Naive thymus-derived CD8-positive, alpha-beta T cell (primary cell): ENCODE measurements around the gene JARID2. TPM values are rescaled to one million over a fixed set of nuclear protein-coding genes. Genes with fewer than 3 reads are reported as not detected.
"Not testable (repeated sequence)": the region's sequence is repeated elsewhere in the genome, so short reads cannot be mapped to it uniquely, and the experiment has no call there.

ENCODE experiments used
- ATAC-seq, 2 donors: fragments of 150-1000 bp; cut with Tn5 transposase in 1 of 2; sonication (Bioruptor Pico), chemical (Tn5 transposase) in 1 of 2; 1 replicate in 1 of 2; 2 replicates in 1 of 2; pipeline ENCODE4 v1.10.0; 2021; ENCODE audit warnings: mild to moderate bottlenecking in 2 of 2, moderate library complexity in 2 of 2
- POLR2A ChIA-PET: fragments of 350-600 bp; sonication (Branson Sonifier 250); formaldehyde crosslinking; loops from one replicate; lab custom pipeline; 2021; ENCODE audit warnings: antibody characterized with exemption; lab: Charles Lee
- DNase-seq, 10 donors: peaks; one replicate each; pipeline versions ENCODE4 v3.0.0 to v3.0.0-alpha.2; 2020 to 2022
- H3K27ac Mint-ChIP-seq, 10 donors: one replicate each; pipeline ENCODE4 v1.8.0; 2020 to 2022; ENCODE audit warnings: mild to moderate bottlenecking in 10 of 10, mixed read lengths in 10 of 10, moderate library complexity in 4 of 10, inconsistent platforms in 1 of 10
- H3K27me3 Mint-ChIP-seq, 5 donors: one replicate each; pipeline ENCODE4 v1.8.0; 2021 to 2022; ENCODE audit warnings: mixed read lengths in 5 of 5
- H3K36me3 Mint-ChIP-seq, 3 donors: one replicate each; pipeline ENCODE4 v1.8.0; 2020 to 2022; ENCODE audit warnings: mixed read lengths in 3 of 3, mild to moderate bottlenecking in 2 of 3, inconsistent platforms in 1 of 3
- H3K4me1 Mint-ChIP-seq, 4 donors: one replicate each; pipeline ENCODE4 v1.8.0; 2021 to 2022; ENCODE audit warnings: mixed read lengths in 4 of 4
- H3K4me3 Mint-ChIP-seq, 10 donors: one replicate each; pipeline ENCODE4 v1.8.0; 2020 to 2022; ENCODE audit warnings: mild to moderate bottlenecking in 10 of 10, mixed read lengths in 10 of 10, moderate library complexity in 6 of 10, inconsistent platforms in 1 of 10
- H3K9me3 Mint-ChIP-seq, 9 donors: one replicate each; pipeline ENCODE4 v1.8.0; 2020 to 2022; ENCODE audit warnings: mixed read lengths in 9 of 9, mild to moderate bottlenecking in 3 of 9, inconsistent platforms in 1 of 9, moderate library complexity in 1 of 9
- polyA plus RNA-seq, 3 donors: library from polyadenylated mRNA; unstranded; fragments of 300-500 nt; fragmentation: Illumina TruSeq; gene quantifications; one replicate each; pipeline ENCODE4 v1.2.3, GENCODE V29; 2021
- total RNA-seq, 8 experiments: library from RNA in 2 of 8; stranded (reverse) in 2 of 8; gene quantifications; one replicate each; pipeline ENCODE4 v1.2.3 and lab custom pipeline; 2021 to 2026

JARID2 gene
- total and polyA plus RNA-seq, 5 experiments from 2014 or later = 7.6 to 23.5 (median 11.8) TPM

DNA sequence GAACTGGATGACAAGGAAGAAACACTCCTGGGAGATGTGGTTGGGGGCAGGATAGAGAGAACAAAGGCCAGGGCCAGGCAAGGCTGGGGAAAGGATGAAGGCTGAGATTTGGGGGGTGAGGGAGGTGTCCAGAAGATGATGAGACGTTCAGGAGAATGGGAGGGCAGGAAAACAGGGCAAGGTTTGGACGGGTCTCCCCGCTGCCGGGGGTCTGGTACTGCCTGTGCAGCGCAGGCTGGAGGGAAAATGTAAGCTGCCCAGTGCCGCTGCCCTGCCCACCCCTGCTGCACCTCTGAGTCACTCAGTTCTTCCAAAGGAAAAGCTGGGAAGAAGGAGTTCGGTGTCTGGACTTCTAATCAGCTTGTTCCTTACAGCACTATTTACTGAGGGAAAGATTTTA lies 286.1 kb downstream of the JARID2 start:
- H3K4me3 Mint-ChIP-seq = no peak overlapping the region
- POLR2A ChIA-PET = interaction anchor here (0.5 kb wide), 1 partner anchor 1702 kb away, joined by 3 read pairs; no protein-coding TSS in a partner anchor
- ATAC-seq = no peak
- H3K27me3 Mint-ChIP-seq = no peaks in the 10 kb centered on the region
- H3K9me3 Mint-ChIP-seq = peaks cover 0 to 8% (median 0%) of the 10 kb centered on the region in 9 donors
- peaks cover 18 to 56% (median 34%) of the 10 kb centered on the region in 3 donors for H3K36me3 Mint-ChIP-seq
- peaks cover 10 to 26% (median 18%) of the 10 kb centered on the region in 4 donors for H3K4me1 Mint-ChIP-seq
- H3K27ac Mint-ChIP-seq = peak overlapping the region in 1 of 10 donors; percentile 24
- no peak for DNase-seq

- Mint-ChIP-seq H3K4me1 (peaks cover 13 to 28% (median 22%) of the 10 kb centered on the region in 4 donors), H3K4me3 (no peak overlapping the region), H3K9me3 (peaks cover 0 to 3% (median 0%) of the 10 kb centered on the region in 9 donors), H3K27me3 (no peaks in the 10 kb centered on the region), H3K27ac (peak overlapping the region in 1 of 10 donors; percentile 38), H3K36me3 (peaks cover 5 to 43% (median 33%) of the 10 kb centered on the region in 3 donors)
- POLR2A ChIA-PET = no interaction called here
- ATAC-seq (no peak), DNase-seq (no peak)
Observed at GRCh38 chr6:15533379-15534026, 287.6 kb downstream of the JARID2 start.

DNA sequence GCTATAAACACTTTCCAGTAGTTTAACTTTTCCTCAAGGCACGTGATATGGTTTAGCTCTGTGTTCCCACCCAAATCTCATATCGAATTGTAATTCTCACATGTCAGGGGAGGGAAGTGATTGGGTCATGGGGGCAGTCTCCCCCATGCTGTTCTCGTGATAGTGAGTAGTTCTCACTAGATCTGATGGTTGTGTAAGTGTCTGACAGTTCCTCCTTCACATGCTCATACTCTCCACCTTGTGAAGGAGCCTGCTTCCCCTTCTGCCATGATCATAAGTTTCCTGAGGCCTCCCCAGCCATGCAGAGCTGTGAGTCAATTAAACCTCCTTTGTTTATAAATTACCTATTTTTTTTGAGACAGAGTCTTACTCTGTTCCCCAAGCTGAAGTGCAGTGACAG lies 289.1 kb downstream of the JARID2 start:
- POLR2A ChIA-PET = no interaction called here
- DNase-seq (no peak), ATAC-seq (no peak)
- peaks cover 17 to 31% (median 26%) of the 10 kb centered on the region in 4 donors for H3K4me1 Mint-ChIP-seq
- H3K36me3 Mint-ChIP-seq = peaks cover 4 to 36% (median 25%) of the 10 kb centered on the region in 3 donors
- peak overlapping the region in 5 of 10 donors; percentile 3 to 73 (median 38) for H3K27ac Mint-ChIP-seq
- H3K9me3 Mint-ChIP-seq = peaks cover 0 to 3% (median 0%) of the 10 kb centered on the region in 9 donors
- H3K4me3 Mint-ChIP-seq = no peak overlapping the region
- no peaks in the 10 kb centered on the region for H3K27me3 Mint-ChIP-seq

DNA sequence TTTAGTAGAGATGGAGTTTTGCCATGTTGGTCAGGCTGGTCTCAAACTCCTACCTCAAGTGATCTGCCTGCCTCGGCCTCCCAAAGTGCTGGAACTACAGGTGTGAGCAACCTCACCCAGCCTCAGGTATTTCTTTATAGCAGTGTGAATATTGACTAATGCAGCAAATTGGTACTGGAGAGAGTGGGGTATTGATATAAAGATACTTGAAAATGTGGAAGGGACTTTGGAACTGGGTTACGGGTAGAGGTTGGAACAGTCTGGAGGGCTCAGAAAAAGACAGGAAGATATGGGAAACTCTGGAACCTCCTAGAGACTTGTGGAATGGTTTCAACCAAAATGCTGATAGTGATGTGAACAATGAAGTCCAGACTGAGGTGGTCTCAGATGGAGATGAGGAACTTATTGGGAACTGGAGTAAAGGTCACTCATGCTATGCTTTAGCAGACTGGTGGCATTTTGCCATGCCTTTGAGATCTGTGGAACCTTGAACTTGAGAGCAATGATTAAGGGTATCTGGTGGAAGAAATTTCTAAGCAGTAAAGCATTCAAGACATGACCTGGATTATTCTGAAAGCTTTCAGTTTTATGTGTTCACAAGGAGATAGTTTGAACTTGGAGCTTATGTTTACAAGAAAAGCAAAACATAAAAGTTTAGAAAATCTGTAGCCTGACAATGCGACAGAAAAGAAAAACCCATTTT lies 289.8 kb downstream of the JARID2 start:
- peak overlapping the region in 7 of 10 donors; percentile 3 to 68 (median 18) for H3K27ac Mint-ChIP-seq
- no peak overlapping the region for H3K4me3 Mint-ChIP-seq
- H3K9me3 Mint-ChIP-seq = peaks cover 0 to 3% (median 0%) of the 10 kb centered on the region in 9 donors
- H3K36me3 Mint-ChIP-seq = peaks cover 2 to 29% (median 24%) of the 10 kb centered on the region in 3 donors
- POLR2A ChIA-PET = no interaction called here
- ATAC-seq = no peak
- H3K27me3 Mint-ChIP-seq = no peaks in the 10 kb centered on the region
- DNase-seq = no peak
- H3K4me1 Mint-ChIP-seq = peaks cover 15 to 27% (median 26%) of the 10 kb centered on the region in 4 donors

- peaks cover 0 to 3% (median 0%) of the 10 kb centered on the region in 9 donors for H3K9me3 Mint-ChIP-seq
- DNase-seq = no peak
- POLR2A ChIA-PET = no interaction called here
- no peak overlapping the region for H3K4me3 Mint-ChIP-seq
- no peaks in the 10 kb centered on the region for H3K27me3 Mint-ChIP-seq
- peaks cover 0 to 23% (median 17%) of the 10 kb centered on the region in 3 donors for H3K36me3 Mint-ChIP-seq
- H3K27ac Mint-ChIP-seq = peak overlapping the region in 2 of 10 donors; percentile 43 to 44
- no peak for ATAC-seq
- H3K4me1 Mint-ChIP-seq = peaks cover 11 to 26% (median 18%) of the 10 kb centered on the region in 4 donors
Observed at GRCh38 chr6:15536198-15536955, 290.5 kb downstream of the JARID2 start.

DNA sequence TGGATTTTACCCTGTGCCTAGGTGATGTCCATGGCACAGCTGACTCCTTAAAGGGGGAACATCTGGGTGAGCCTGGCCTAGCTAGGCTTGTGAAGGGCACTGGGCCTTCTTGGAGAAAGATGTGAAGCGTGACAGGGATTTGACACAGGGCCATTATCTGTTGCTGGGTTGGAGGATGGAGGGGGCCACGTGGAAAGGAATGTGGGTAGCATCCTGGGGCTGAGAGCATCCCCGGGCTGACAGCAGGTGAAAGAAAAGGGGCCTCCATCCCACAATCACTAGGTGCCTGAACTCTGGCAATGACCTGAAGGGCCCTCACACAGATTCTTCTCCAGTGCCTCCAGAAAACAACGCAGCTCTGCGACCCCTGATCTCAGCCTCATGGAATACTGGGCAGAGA lies 292.2 kb downstream of the JARID2 start:
- H3K27ac Mint-ChIP-seq = peak overlapping the region in 3 of 10 donors; percentile 41 to 77 (median 69)
- peaks cover 11 to 26% (median 18%) of the 10 kb centered on the region in 4 donors for H3K4me1 Mint-ChIP-seq
- H3K36me3 Mint-ChIP-seq = peaks cover 0 to 10% (median 8%) of the 10 kb centered on the region in 3 donors

GRCh38 chr6:15538766-15539495 lies 293.1 kb downstream of the JARID2 start:
- POLR2A ChIA-PET = no interaction called here
- DNase-seq = no peak
- ATAC-seq = no peak
- Mint-ChIP-seq H3K4me3 (no peak overlapping the region), H3K36me3 (peaks cover 0 to 13% (median 2%) of the 10 kb centered on the region in 3 donors), H3K27ac (peak overlapping the region in 3 of 10 donors; percentile 14 to 41 (median 16)), H3K27me3 (no peaks in the 10 kb centered on the region), H3K4me1 (peaks cover 11 to 32% (median 20%) of the 10 kb centered on the region in 4 donors), H3K9me3 (peaks cover 0 to 8% (median 2%) of the 10 kb centered on the region in 9 donors)

More for the DNA sequence above, 292.2 kb downstream of the JARID2 start:
- Mint-ChIP-seq H3K27me3 (no peaks in the 10 kb centered on the region), H3K4me3 (no peak overlapping the region), H3K9me3 (peaks cover 0 to 3% (median 0%) of the 10 kb centered on the region in 9 donors)
- DNase-seq (no peak), ATAC-seq (no peak)
- POLR2A ChIA-PET = no interaction called here

- POLR2A ChIA-PET = no interaction called here
- H3K9me3 Mint-ChIP-seq = peaks cover 0 to 11% (median 4%) of the 10 kb centered on the region in 9 donors
- H3K4me3 Mint-ChIP-seq = no peak overlapping the region
- DNase-seq (no peak), ATAC-seq (no peak)
- H3K27me3 Mint-ChIP-seq = no peaks in the 10 kb centered on the region
- peaks cover 0 to 20% (median 2%) of the 10 kb centered on the region in 3 donors for H3K36me3 Mint-ChIP-seq
- peaks cover 11 to 29% (median 20%) of the 10 kb centered on the region in 4 donors for H3K4me1 Mint-ChIP-seq
- H3K27ac Mint-ChIP-seq = no peak overlapping the region
Observed at GRCh38 chr6:15539722-15540270, 293.9 kb downstream of the JARID2 start.

GRCh38 chr6:15543332-15543917 lies 297.6 kb downstream of the JARID2 start:
- POLR2A ChIA-PET, H3K9me3 Mint-ChIP-seq, DNase-seq, ATAC-seq, H3K27me3 Mint-ChIP-seq, H3K4me3 Mint-ChIP-seq: not testable (repeated sequence)
- Mint-ChIP-seq H3K4me1 (peaks cover 5 to 17% (median 12%) of the 10 kb centered on the region in 4 donors), H3K36me3 (peaks cover 0 to 28% (median 2%) of the 10 kb centered on the region in 3 donors), H3K27ac (peak overlapping the region in 1 of 10 donors; percentile 37)

GRCh38 chr6:15544321-15544900 lies 298.5 kb downstream of the JARID2 start:
- Mint-ChIP-seq H3K27me3 (no peaks in the 10 kb centered on the region), H3K9me3 (peaks cover 0 to 8% (median 4%) of the 10 kb centered on the region in 9 donors), H3K36me3 (peaks cover 0 to 28% (median 2%) of the 10 kb centered on the region in 3 donors), H3K4me1 (peaks cover under 1 to 19% (median 10%) of the 10 kb centered on the region in 4 donors), H3K27ac (no peak overlapping the region), H3K4me3 (no peak overlapping the region)
- POLR2A ChIA-PET = no interaction called here
- DNase-seq (no peak), ATAC-seq (no peak)

GRCh38 chr6:15546591-15546990 lies 300.7 kb downstream of the JARID2 start:
- H3K27ac Mint-ChIP-seq = no peak overlapping the region
- no peaks in the 10 kb centered on the region for H3K27me3 Mint-ChIP-seq
- no peak overlapping the region for H3K4me3 Mint-ChIP-seq
- peaks cover 0 to 25% (median 0%) of the 10 kb centered on the region in 3 donors for H3K36me3 Mint-ChIP-seq
- peaks cover 4 to 25% (median 18%) of the 10 kb centered on the region in 4 donors for H3K4me1 Mint-ChIP-seq
- POLR2A ChIA-PET = interaction anchor here (0.7 kb wide), 1 partner anchor 23 kb away, joined by 5 read pairs; no protein-coding TSS in a partner anchor
- peaks cover 0 to 8% (median 4%) of the 10 kb centered on the region in 9 donors for H3K9me3 Mint-ChIP-seq
- no peak for DNase-seq
- ATAC-seq = no peak
